Measurements from ENCODE around the gene RNU1-1. TPM values are rescaled to one million over a fixed set of nuclear protein-coding genes. Genes with fewer than 3 reads are reported as not detected.
"Not testable (repeated sequence)": the region's sequence is repeated elsewhere in the genome, so short reads cannot be mapped to it uniquely, and the experiment has no call there.

Gene RNU1-1
- 1,438 to 1,620 TPM (median 1,579 TPM) in 3 replicates for total RNA-seq
- long read RNA-seq, result 0 reads

- not testable (repeated sequence) for H3K27me3 Mint-ChIP-seq (ENCODE audit: low read depth); H3K9me3 Mint-ChIP-seq (ENCODE audit: low read depth); H3K4me3 Mint-ChIP-seq (ENCODE audit: unreplicated experiment); H3K36me3 Mint-ChIP-seq (ENCODE audit: low read depth); H3K27ac Mint-ChIP-seq (ENCODE audit: unreplicated experiment); H3K4me1 Mint-ChIP-seq (ENCODE audit: low read depth); DNase-seq (ENCODE audit: low spot score)
Measured at GRCh38 chr1:16514107-16515055, at the start of gene RNU1-1. TSS of gene RNU1-1 (minus strand) at chr1:16514285.

- not testable (repeated sequence) for H3K9me3 Mint-ChIP-seq (ENCODE audit: low read depth); H3K4me1 Mint-ChIP-seq (ENCODE audit: low read depth); H3K36me3 Mint-ChIP-seq (ENCODE audit: low read depth); H3K4me3 Mint-ChIP-seq (ENCODE audit: unreplicated experiment); H3K27me3 Mint-ChIP-seq (ENCODE audit: low read depth); DNase-seq (ENCODE audit: low spot score); H3K27ac Mint-ChIP-seq (ENCODE audit: unreplicated experiment)
Measured at GRCh38 chr1:16561035-16561434, 47.0 kb upstream of the RNU1-1 start.

GRCh38 chr1:16560498-16560897 is 46.4 kb upstream of the RNU1-1 start:
- not testable (repeated sequence) for H3K9me3 Mint-ChIP-seq (ENCODE audit: low read depth); H3K4me3 Mint-ChIP-seq (ENCODE audit: unreplicated experiment); DNase-seq (ENCODE audit: low spot score); H3K36me3 Mint-ChIP-seq (ENCODE audit: low read depth); H3K27ac Mint-ChIP-seq (ENCODE audit: unreplicated experiment); H3K27me3 Mint-ChIP-seq (ENCODE audit: low read depth); H3K4me1 Mint-ChIP-seq (ENCODE audit: low read depth)

- not testable (repeated sequence) for DNase-seq (ENCODE audit: low spot score); H3K27ac Mint-ChIP-seq (ENCODE audit: unreplicated experiment); H3K27me3 Mint-ChIP-seq (ENCODE audit: low read depth); H3K4me3 Mint-ChIP-seq (ENCODE audit: unreplicated experiment); H3K4me1 Mint-ChIP-seq (ENCODE audit: low read depth); H3K9me3 Mint-ChIP-seq (ENCODE audit: low read depth); H3K36me3 Mint-ChIP-seq (ENCODE audit: low read depth)
Measured at GRCh38 chr1:16559688-16560087, 45.6 kb upstream of the RNU1-1 start.

GRCh38 chr1:16557034-16557433 is 42.9 kb upstream of the RNU1-1 start:
- H3K4me3 Mint-ChIP-seq (ENCODE audit: unreplicated experiment); H3K9me3 Mint-ChIP-seq (ENCODE audit: low read depth); H3K36me3 Mint-ChIP-seq (ENCODE audit: low read depth); H3K27ac Mint-ChIP-seq (ENCODE audit: unreplicated experiment); H3K4me1 Mint-ChIP-seq (ENCODE audit: low read depth); DNase-seq (ENCODE audit: low spot score); H3K27me3 Mint-ChIP-seq (ENCODE audit: low read depth): not testable (repeated sequence)

- not testable (repeated sequence) for H3K9me3 Mint-ChIP-seq (ENCODE audit: low read depth); H3K36me3 Mint-ChIP-seq (ENCODE audit: low read depth); H3K27ac Mint-ChIP-seq (ENCODE audit: unreplicated experiment); DNase-seq (ENCODE audit: low spot score); H3K4me3 Mint-ChIP-seq (ENCODE audit: unreplicated experiment); H3K27me3 Mint-ChIP-seq (ENCODE audit: low read depth); H3K4me1 Mint-ChIP-seq (ENCODE audit: low read depth)
Measured at GRCh38 chr1:16553244-16553643, 39.2 kb upstream of the RNU1-1 start.

GRCh38 chr1:16550212-16550918 is 36.3 kb upstream of the RNU1-1 start:
- not testable (repeated sequence) for H3K4me1 Mint-ChIP-seq (ENCODE audit: low read depth); H3K27ac Mint-ChIP-seq (ENCODE audit: unreplicated experiment); H3K27me3 Mint-ChIP-seq (ENCODE audit: low read depth); H3K36me3 Mint-ChIP-seq (ENCODE audit: low read depth); H3K4me3 Mint-ChIP-seq (ENCODE audit: unreplicated experiment); DNase-seq (ENCODE audit: low spot score); H3K9me3 Mint-ChIP-seq (ENCODE audit: low read depth)

- H3K9me3 Mint-ChIP-seq (ENCODE audit: low read depth); H3K36me3 Mint-ChIP-seq (ENCODE audit: low read depth); H3K27ac Mint-ChIP-seq (ENCODE audit: unreplicated experiment); H3K4me1 Mint-ChIP-seq (ENCODE audit: low read depth); H3K27me3 Mint-ChIP-seq (ENCODE audit: low read depth); DNase-seq (ENCODE audit: low spot score); H3K4me3 Mint-ChIP-seq (ENCODE audit: unreplicated experiment): not testable (repeated sequence)
Measured at GRCh38 chr1:16549545-16549944, 35.5 kb upstream of the RNU1-1 start.

GRCh38 chr1:16547502-16548241 is 33.6 kb upstream of the RNU1-1 start:
- not testable (repeated sequence) for H3K4me3 Mint-ChIP-seq (ENCODE audit: unreplicated experiment); H3K9me3 Mint-ChIP-seq (ENCODE audit: low read depth); DNase-seq (ENCODE audit: low spot score); H3K27me3 Mint-ChIP-seq (ENCODE audit: low read depth); H3K27ac Mint-ChIP-seq (ENCODE audit: unreplicated experiment); H3K36me3 Mint-ChIP-seq (ENCODE audit: low read depth); H3K4me1 Mint-ChIP-seq (ENCODE audit: low read depth)

- H3K36me3 Mint-ChIP-seq (ENCODE audit: low read depth); H3K27ac Mint-ChIP-seq (ENCODE audit: unreplicated experiment); H3K4me3 Mint-ChIP-seq (ENCODE audit: unreplicated experiment): not testable (repeated sequence)
Measured at GRCh38 chr1:16545682-16546095, 31.6 kb upstream of the RNU1-1 start.

GRCh38 chr1:16540421-16540893 is 26.4 kb upstream of the RNU1-1 start:
- not testable (repeated sequence) for H3K9me3 Mint-ChIP-seq (ENCODE audit: low read depth); DNase-seq (ENCODE audit: low spot score); H3K4me3 Mint-ChIP-seq (ENCODE audit: unreplicated experiment); H3K27me3 Mint-ChIP-seq (ENCODE audit: low read depth); H3K27ac Mint-ChIP-seq (ENCODE audit: unreplicated experiment); H3K36me3 Mint-ChIP-seq (ENCODE audit: low read depth); H3K4me1 Mint-ChIP-seq (ENCODE audit: low read depth)

More at GRCh38 chr1:16545682-16546095, 31.6 kb upstream of the RNU1-1 start:
- not testable (repeated sequence) for H3K27me3 Mint-ChIP-seq (ENCODE audit: low read depth); DNase-seq (ENCODE audit: low spot score); H3K4me1 Mint-ChIP-seq (ENCODE audit: low read depth); H3K9me3 Mint-ChIP-seq (ENCODE audit: low read depth)

- H3K27me3 Mint-ChIP-seq (ENCODE audit: low read depth), result peaks cover 10% of the 10 kb centered on the region
- DNase-seq (ENCODE audit: low spot score); H3K27ac Mint-ChIP-seq (ENCODE audit: unreplicated experiment); H3K4me1 Mint-ChIP-seq (ENCODE audit: low read depth); H3K4me3 Mint-ChIP-seq (ENCODE audit: unreplicated experiment); H3K9me3 Mint-ChIP-seq (ENCODE audit: low read depth); H3K36me3 Mint-ChIP-seq (ENCODE audit: low read depth): not testable (repeated sequence)
Measured at GRCh38 chr1:16537528-16537927, 23.4 kb upstream of the RNU1-1 start.
